HG03378 (cell line): ENCODE results near the gene RNF144B.
"Not testable (repeated sequence)": the region's sequence is repeated elsewhere in the genome, so short reads cannot be mapped to it uniquely, and the experiment has no call there.

Source experiments
- ATAC-seq: cut with Tn5 transposase; IDR thresholded peaks from one replicate; pipeline ENCODE4 v1.9.1; 2021; ENCODE audit warnings: mild to moderate bottlenecking, moderate library complexity; ENCODE audit not compliant: unreplicated experiment

RNF144B gene

GRCh38 chr6:18433059-18433458 is 45.9 kb downstream of the RNF144B start:
- ATAC-seq: no peak

GRCh38 chr6:18436341-18436740 is 49.2 kb downstream of the RNF144B start:
- no peak for ATAC-seq

GRCh38 chr6:18439581-18439980 is 52.4 kb downstream of the RNF144B start:
- no peak for ATAC-seq

GRCh38 chr6:18441251-18441979 is 54.3 kb downstream of the RNF144B start:
- no peak for ATAC-seq

GRCh38 chr6:18444111-18444510 is 57.0 kb downstream of the RNF144B start:
- no peak for ATAC-seq

GRCh38 chr6:18445228-18445627 is 58.1 kb downstream of the RNF144B start:
- no peak for ATAC-seq

GRCh38 chr6:18446771-18447170 is 59.6 kb downstream of the RNF144B start:
- ATAC-seq: no peak

GRCh38 chr6:18447552-18447951 is 60.4 kb downstream of the RNF144B start:
- ATAC-seq: no peak

GRCh38 chr6:18451756-18452155 is 64.6 kb downstream of the RNF144B start:
- no peak for ATAC-seq

- no peak for ATAC-seq
Measured at GRCh38 chr6:18454446-18454845, 67.3 kb downstream of the RNF144B start.

- ATAC-seq: no peak
Measured at GRCh38 chr6:18457065-18457737, 70.1 kb downstream of the RNF144B start.

GRCh38 chr6:18458086-18458485 is 70.9 kb downstream of the RNF144B start:
- ATAC-seq: not testable (repeated sequence)

- ATAC-seq: no peak
Measured at GRCh38 chr6:18463429-18463828, 76.3 kb downstream of the RNF144B start.

- ATAC-seq: no peak
Measured at GRCh38 chr6:18464176-18464575, 77.0 kb downstream of the RNF144B start.

- no peak for ATAC-seq
Measured at GRCh38 chr6:18465410-18466154, 78.4 kb downstream of the RNF144B start.

GRCh38 chr6:18467741-18468502 is 80.8 kb downstream of the RNF144B start:
- ATAC-seq: no peak

- ATAC-seq: no peak
Measured at GRCh38 chr6:18468503-18468843, 81.3 kb downstream of the RNF144B start.

GRCh38 chr6:18469536-18469935 is 82.4 kb downstream of the RNF144B start:
- no peak for ATAC-seq

- ATAC-seq: no peak
Measured at GRCh38 chr6:18471232-18471964, 84.2 kb downstream of the RNF144B start.

GRCh38 chr6:18472941-18473340 is 85.8 kb downstream of the RNF144B start:
- ATAC-seq: no peak

- ATAC-seq: peak; percentile 46
Measured at GRCh38 chr6:18473755-18474154, 86.6 kb downstream of the RNF144B start.
